ENCODE measurements around the gene STX18.
"Not testable (repeated sequence)": the region's sequence is repeated elsewhere in the genome, so short reads cannot be mapped to it uniquely, and the experiment has no call there.

STX18 gene

GRCh38 chr4:4507403-4507802 lies 34.4 kb downstream of the STX18 start:
- DNase-seq: no peak

- no peak for DNase-seq
Observed at GRCh38 chr4:4506961-4507360, 34.9 kb downstream of the STX18 start.

- not testable (repeated sequence) for DNase-seq
Observed at GRCh38 chr4:4505211-4505610, 36.6 kb downstream of the STX18 start.

GRCh38 chr4:4504783-4505182 lies 37.1 kb downstream of the STX18 start:
- no peak for DNase-seq

GRCh38 chr4:4502694-4503311 lies 39.0 kb downstream of the STX18 start:
- DNase-seq: no peak

GRCh38 chr4:4501679-4502078 lies 40.2 kb downstream of the STX18 start:
- DNase-seq: no peak

GRCh38 chr4:4499438-4500123 lies 42.3 kb downstream of the STX18 start:
- no peak for DNase-seq

GRCh38 chr4:4496592-4497372 lies 45.1 kb downstream of the STX18 start:
- no peak for DNase-seq

- no peak for DNase-seq
Observed at GRCh38 chr4:4494882-4495281, 47.0 kb downstream of the STX18 start.

- no peak for DNase-seq
Observed at GRCh38 chr4:4492161-4492847, 49.5 kb downstream of the STX18 start.

- DNase-seq: no peak
Observed at GRCh38 chr4:4491396-4491893, 50.4 kb downstream of the STX18 start.

- no peak for DNase-seq
Observed at GRCh38 chr4:4490816-4491215, 51.0 kb downstream of the STX18 start.

- no peak for DNase-seq
Observed at GRCh38 chr4:4490041-4490440, 51.8 kb downstream of the STX18 start.

- peak; percentile 60 for DNase-seq
Observed at GRCh38 chr4:4488405-4489404, 53.1 kb downstream of the STX18 start.

- no peak for DNase-seq
Observed at GRCh38 chr4:4486969-4487368, 54.9 kb downstream of the STX18 start.

GRCh38 chr4:4485806-4486205 lies 56.0 kb downstream of the STX18 start:
- DNase-seq: no peak

GRCh38 chr4:4481399-4481994 lies 60.4 kb downstream of the STX18 start:
- DNase-seq: no peak

- DNase-seq: no peak
Observed at GRCh38 chr4:4480685-4481398, 61.0 kb downstream of the STX18 start.

GRCh38 chr4:4480205-4480604 lies 61.6 kb downstream of the STX18 start:
- no peak for DNase-seq

- DNase-seq: no peak
Observed at GRCh38 chr4:4479366-4479765, 62.5 kb downstream of the STX18 start.

GRCh38 chr4:4477796-4478195 lies 64.1 kb downstream of the STX18 start:
- no peak for DNase-seq

All from CD4-positive, alpha-beta T cell treated with Interferon gamma for 1 hour (primary cell).